Measurements from ENCODE around the gene LHX3.

The LHX3 gene

GRCh38 chr9:136247947-136248637 is 43.2 kb upstream of the LHX3 start:
- H3K4me1 ChIP-seq = peaks cover 12% of the 10 kb centered on the region
- no peaks in the 10 kb centered on the region for H3K27me3 ChIP-seq (ENCODE audit: control insufficient read depth, insufficient read depth, low read length)
- no peak overlapping the region for H2AFZ ChIP-seq
- no peaks in the 10 kb centered on the region for H3K36me3 ChIP-seq (ENCODE audit: control insufficient read depth, insufficient read depth, low read length)
- no peak overlapping the region for H3K27ac ChIP-seq
- no peak overlapping the region for H3K9ac ChIP-seq
- no peaks in the 10 kb centered on the region for H3K9me3 ChIP-seq (ENCODE audit: control insufficient read depth, low read length)
- H3K79me2 ChIP-seq = peaks cover 9% of the 10 kb centered on the region
- no peak overlapping the region for H3K4me2 ChIP-seq (ENCODE audit: low read length)
- no peak overlapping the region for H3K4me3 ChIP-seq (ENCODE audit: low read depth, low read length)
- no peak for TF ChIP-seq CTCF (IDR thresholded peaks at IDR 0.05)

- Histone ChIP-seq H3K27ac (no peak overlapping the region), H3K9me3 (ENCODE audit: control insufficient read depth, low read length) (no peaks in the 10 kb centered on the region), H3K36me3 (ENCODE audit: control insufficient read depth, insufficient read depth, low read length) (no peaks in the 10 kb centered on the region), H3K9ac (no peak overlapping the region), H3K4me2 (ENCODE audit: low read length) (no peak overlapping the region), H3K79me2 (peaks cover 11% of the 10 kb centered on the region), H2AFZ (no peak overlapping the region), H3K27me3 (ENCODE audit: control insufficient read depth, insufficient read depth, low read length) (no peaks in the 10 kb centered on the region), H3K4me1 (peaks cover 12% of the 10 kb centered on the region), H3K4me3 (ENCODE audit: low read depth, low read length) (no peak overlapping the region)
- no peak for TF ChIP-seq CTCF (IDR thresholded peaks at IDR 0.05)
These were observed 42.6 kb upstream of the LHX3 start for GRCh38 chr9:136247551-136247916.

- no peak for TF ChIP-seq CTCF (IDR thresholded peaks at IDR 0.05)
- H3K27ac ChIP-seq = no peak overlapping the region
- H3K9me3 ChIP-seq (ENCODE audit: control insufficient read depth, low read length) = no peaks in the 10 kb centered on the region
These were observed 42.1 kb upstream of the LHX3 start for GRCh38 chr9:136246849-136247550.

GRCh38 chr9:136245219-136246150 is 40.6 kb upstream of the LHX3 start, which contains the start of gene QSOX2:
TSS of gene QSOX2 (minus strand) at chr9:136245812. CDS start at chr9:136245803, 9 bp downstream.
- H3K9ac ChIP-seq = no peak within 1 kb of the TSS
- no peaks in the 10 kb centered on the region for H3K36me3 ChIP-seq (ENCODE audit: control insufficient read depth, insufficient read depth, low read length)
- peak within 1 kb of the TSS; percentile 70 for H3K4me2 ChIP-seq (ENCODE audit: low read length)
- H3K27ac ChIP-seq = no peak within 1 kb of the TSS
- H3K79me2 ChIP-seq = peaks cover 22% of the 10 kb centered on the region
- TF ChIP-seq CTCF (IDR thresholded peaks at IDR 0.05) = no peak
- peaks cover 12% of the 10 kb centered on the region for H3K4me1 ChIP-seq
- H2AFZ ChIP-seq = peak within 1 kb of the TSS; percentile 46
- H3K27me3 ChIP-seq (ENCODE audit: control insufficient read depth, insufficient read depth, low read length) = no peaks in the 10 kb centered on the region
- peak within 1 kb of the TSS; percentile 57 for H3K4me3 ChIP-seq (ENCODE audit: low read depth, low read length)
- no peaks in the 10 kb centered on the region for H3K9me3 ChIP-seq (ENCODE audit: control insufficient read depth, low read length)

More at GRCh38 chr9:136246849-136247550, 42.1 kb upstream of the LHX3 start:
- H3K4me1 ChIP-seq = peaks cover 12% of the 10 kb centered on the region
- no peak overlapping the region for H2AFZ ChIP-seq
- H3K4me2 ChIP-seq (ENCODE audit: low read length) = no peak overlapping the region
- peaks cover 13% of the 10 kb centered on the region for H3K79me2 ChIP-seq
- no peaks in the 10 kb centered on the region for H3K36me3 ChIP-seq (ENCODE audit: control insufficient read depth, insufficient read depth, low read length)
- H3K27me3 ChIP-seq (ENCODE audit: control insufficient read depth, insufficient read depth, low read length) = no peaks in the 10 kb centered on the region
- H3K4me3 ChIP-seq (ENCODE audit: low read depth, low read length) = no peak overlapping the region
- no peak overlapping the region for H3K9ac ChIP-seq
